H9 (cell line): ENCODE results near the gene GALNT12. TPM values are rescaled to one million over a fixed set of nuclear protein-coding genes. Genes with fewer than 3 reads are reported as not detected.

Experiments
- DNase-seq: peaks from one replicate; pipeline ENCODE4 v3.0.0-alpha.2; 2017
- H2AFZ ChIP-seq: one replicate; pipeline ENCODE4 v1.6.1; 2013; ENCODE audit warnings: mild to moderate bottlenecking, low read length, control low read depth, moderate library complexity
- H2AK5ac ChIP-seq: 2 replicates; pipeline ENCODE4 v1.6.1; 2013; ENCODE audit warnings: low read length, control low read depth, mixed read lengths; ENCODE audit not compliant: insufficient read length
- H2BK120ac ChIP-seq: one replicate; pipeline ENCODE4 v1.6.1; 2013; ENCODE audit warnings: low read depth, mild to moderate bottlenecking, low read length, control low read depth, inconsistent platforms; ENCODE audit not compliant: poor library complexity, severe bottlenecking
- H2BK12ac ChIP-seq: 2 replicates; pipeline ENCODE4 v1.6.1; 2013; ENCODE audit warnings: low read length, control low read depth, mixed read lengths, low read depth; ENCODE audit not compliant: insufficient read length
- H2BK15ac ChIP-seq: 2 replicates; pipeline ENCODE4 v1.6.1; 2013; ENCODE audit warnings: low read depth, low read length, control low read depth
- H2BK20ac ChIP-seq: one replicate; pipeline ENCODE4 v1.6.1; 2013; ENCODE audit warnings: low read depth, mild to moderate bottlenecking, low read length, control low read depth, inconsistent platforms; ENCODE audit not compliant: poor library complexity, severe bottlenecking
- H2BK5ac ChIP-seq: 2 replicates; pipeline ENCODE4 v1.6.1; 2013; ENCODE audit warnings: low read length, control low read depth, mixed read lengths; ENCODE audit not compliant: insufficient read length
- H3K14ac ChIP-seq: 2 replicates; pipeline ENCODE4 v1.6.1; 2013; ENCODE audit warnings: low read length, control low read depth; ENCODE audit not compliant: insufficient read depth
- H3K18ac ChIP-seq: 2 replicates; pipeline ENCODE4 v1.6.1; 2013; ENCODE audit warnings: low read depth, mild to moderate bottlenecking, mixed read lengths, low read length, control low read depth; ENCODE audit not compliant: insufficient read length
- H3K23ac ChIP-seq: 2 replicates; pipeline ENCODE4 v1.6.1; 2013; ENCODE audit warnings: low read length, control low read depth, mixed read lengths, low read depth; ENCODE audit not compliant: insufficient read length
- H3K23me2 ChIP-seq: 2 replicates; pipeline ENCODE4 v1.6.1; 2013; ENCODE audit warnings: low read depth, mild to moderate bottlenecking, mixed read lengths, low read length, control low read depth; ENCODE audit not compliant: insufficient read length, poor library complexity, severe bottlenecking
- H3K27ac ChIP-seq: 2 replicates; pipeline ENCODE4 v1.5.1; 2013; ENCODE audit warnings: low read length, control low read depth, mixed read lengths, low read depth; ENCODE audit not compliant: insufficient read length
- H3K27me3 ChIP-seq: 2 replicates; pipeline ENCODE4 v1.6.1; 2013; ENCODE audit warnings: low read length, control low read depth, inconsistent platforms; ENCODE audit not compliant: insufficient read depth
- H3K4ac ChIP-seq: 2 replicates; pipeline ENCODE4 v1.6.1; 2013; ENCODE audit warnings: low read depth, mild to moderate bottlenecking, control low read depth, inconsistent platforms, low read length, moderate library complexity
- H3K4me1 ChIP-seq: 2 replicates; pipeline ENCODE4 v1.6.1; 2013; ENCODE audit warnings: low read length, control low read depth, inconsistent platforms; ENCODE audit not compliant: insufficient read depth
- H3K4me2 ChIP-seq: 2 replicates; pipeline ENCODE4 v1.6.1; 2013; ENCODE audit warnings: low read length, control low read depth, mixed read lengths; ENCODE audit not compliant: insufficient read length, insufficient read depth
- H3K56ac ChIP-seq: 2 replicates; pipeline ENCODE4 v1.6.1; 2013; ENCODE audit warnings: low read depth, mild to moderate bottlenecking, mixed read lengths, low read length, control low read depth; ENCODE audit not compliant: insufficient read length
- H3K79me1 ChIP-seq: 2 replicates; pipeline ENCODE4 v1.6.1; 2013; ENCODE audit warnings: low read depth, mild to moderate bottlenecking, moderate library complexity, low read length, control low read depth, inconsistent platforms; ENCODE audit not compliant: insufficient read depth, poor library complexity, severe bottlenecking
- H3K79me2 ChIP-seq: 2 replicates; pipeline ENCODE4 v1.6.1; 2013; ENCODE audit warnings: low read length, control low read depth, inconsistent platforms; ENCODE audit not compliant: insufficient read depth
- H3K9ac ChIP-seq: 2 replicates; pipeline ENCODE4 v1.6.1; 2013; ENCODE audit warnings: low read length, control low read depth, mixed read lengths; ENCODE audit not compliant: insufficient read length; ENCODE audit errors: extremely low read depth
- H3K9me3 ChIP-seq: one replicate; pipeline ENCODE4 v1.6.1; 2013; ENCODE audit warnings: low read depth, low read length, inconsistent platforms; ENCODE audit not compliant: control insufficient read depth
- H3T11ph ChIP-seq: one replicate; pipeline ENCODE4 v1.6.1; 2013; ENCODE audit warnings: mild to moderate bottlenecking, low read length, control low read depth, inconsistent platforms
- H4K20me1 ChIP-seq: one replicate; pipeline ENCODE4 v1.6.1; 2013; ENCODE audit not compliant: control insufficient read depth, insufficient read length, insufficient read depth
- H4K5ac ChIP-seq: 2 replicates; pipeline ENCODE4 v1.6.1; 2013; ENCODE audit warnings: low read depth, mild to moderate bottlenecking, mixed read lengths, low read length, control low read depth; ENCODE audit not compliant: insufficient read length
- H4K8ac ChIP-seq: replicated peaks from 2 replicates; pipeline ENCODE4 v1.6.1; 2013; ENCODE audit warnings: low read length, control low read depth, mixed read lengths, low read depth; ENCODE audit not compliant: insufficient read length
- H4K91ac ChIP-seq: 2 replicates; pipeline ENCODE4 v1.6.1; 2013; ENCODE audit warnings: low read depth, mild to moderate bottlenecking, moderate library complexity, mixed read lengths, low read length, control low read depth; ENCODE audit not compliant: insufficient read length
- H3K27ac Mint-ChIP-seq, 3 experiments: 2 replicates in 2 of 3; 3 replicates in 1 of 3; pipeline ENCODE4 v1.8.0; 2020 to 2021; ENCODE audit warnings: mixed read lengths in 3 of 3, mild to moderate bottlenecking in 1 of 3, moderate library complexity in 1 of 3
- H3K27me3 Mint-ChIP-seq: 2 replicates; pipeline ENCODE4 v1.8.0; 2021; ENCODE audit warnings: low read depth, mild to moderate bottlenecking, moderate library complexity, mixed read lengths
- H3K36me3 Mint-ChIP-seq, 3 experiments: 2 replicates in 2 of 3; 3 replicates in 1 of 3; pipeline ENCODE4 v1.8.0; 2020 to 2021; ENCODE audit warnings: low read depth in 3 of 3, mixed read lengths in 3 of 3; ENCODE audit not compliant: insufficient read depth in 1 of 3
- H3K4me1 Mint-ChIP-seq, 2 experiments: 2 replicates each; pipeline ENCODE4 v1.8.0; 2020; ENCODE audit warnings: mixed read lengths in 2 of 2
- H3K4me3 Mint-ChIP-seq, 2 experiments: 2 replicates in 1 of 2; 3 replicates in 1 of 2; pipeline ENCODE4 v1.8.0; 2020 to 2021; ENCODE audit warnings: mild to moderate bottlenecking in 2 of 2, mixed read lengths in 2 of 2, moderate library complexity in 1 of 2
- H3K9me3 Mint-ChIP-seq, 2 experiments: 2 replicates in 1 of 2; 3 replicates in 1 of 2; pipeline ENCODE4 v1.8.0; 2020; ENCODE audit warnings: mild to moderate bottlenecking in 2 of 2, mixed read lengths in 2 of 2, moderate library complexity in 1 of 2
- CTCF ChIP-seq: fragments of 200-600 bp; sonication (generic); conservative IDR thresholded peaks from 3 replicates; pipeline ENCODE4 v1.8.0; 2021; ENCODE audit warnings: antibody characterized with exemption, mild to moderate bottlenecking
- WGBS: extraction: QIAGEN DNeasy Blood & Tissue Kit; methylation state at CpG from one replicate; pipeline ENCODE4 v1.1.7; 2013; ENCODE audit warnings: missing lambda C conversion rate, low lambda C conversion rate, mixed read lengths; ENCODE audit not compliant: insufficient read length; ENCODE audit errors: extremely low coverage; 5-methylcytosine and 5-hydroxymethylcytosine counted together
- total RNA-seq: library from RNA; stranded (reverse); gene quantifications from 2 replicates; pipeline ENCODE4 v1.2.1, GENCODE V29; 2021

Gene GALNT12
- total RNA-seq, 1 experiment from 2014 or later, result 18.0 TPM

GRCh38 chr9:98859941-98860340 is 52.5 kb downstream of the GALNT12 start:
- no CpG with 5 or more reads among the region's 5 CpGs for WGBS
- Histone ChIP-seq H3K23ac (no peak overlapping the region), H3K23me2 (no peaks in the 10 kb centered on the region), H3K14ac (no peak overlapping the region), H3K4me1 (no peaks in the 10 kb centered on the region), H2AK5ac (no peak overlapping the region), H3K4me2 (no peak overlapping the region), H3T11ph (no peak overlapping the region), H3K79me1 (no peaks in the 10 kb centered on the region), H3K27ac (no peak overlapping the region), H3K9me3 (peaks cover 5% of the 10 kb centered on the region), H2BK120ac (no peak overlapping the region), H3K4ac (no peak overlapping the region), H2BK20ac (no peak overlapping the region), H3K18ac (no peak overlapping the region), H2BK12ac (no peak overlapping the region), H4K5ac (no peak overlapping the region), H3K79me2 (no peaks in the 10 kb centered on the region), H4K8ac (no peak overlapping the region), H3K56ac (no peak overlapping the region), H3K27me3 (no peaks in the 10 kb centered on the region), H4K91ac (no peak overlapping the region), H2BK5ac (no peak overlapping the region), H4K20me1 (no peaks in the 10 kb centered on the region), H3K9ac (no peak overlapping the region), H2BK15ac (no peak overlapping the region), H2AFZ (no peak overlapping the region)
- TF ChIP-seq CTCF, result no peak
- Mint-ChIP-seq H3K4me1 (no peaks in the 10 kb centered on the region; a peak in 1 of 4 replicates), H3K4me3 (no peak overlapping the region), H3K27ac (no peak overlapping the region), H3K9me3 (no peaks in the 10 kb centered on the region; a peak in 1 of 5 replicates), H3K27me3 (peaks cover 9% of the 10 kb centered on the region), H3K36me3 (no peaks in the 10 kb centered on the region)
- DNase-seq, result no peak
